HEK293 (cell line): ENCODE data around the gene MMP23B.

Experiments used
- CTCF ChIA-PET: fragments of 350-600 bp; formaldehyde crosslinking; extraction: SDS; loops from one replicate; lab custom pipeline; 2021; ENCODE audit warnings: antibody characterized with exemption; lab: Yijun Ruan, JAX
- POLR2A ChIA-PET: fragments of 300-600 bp; formaldehyde crosslinking; extraction: SDS; loops from one replicate; lab custom pipeline; 2020; ENCODE audit warnings: antibody characterized with exemption, inconsistent platforms; lab: Yijun Ruan, JAX
- H3K27ac ChIP-seq: fragments of 200-500 bp; sonication (Bioruptor generic); 2 replicates; pipeline ENCODE4 v1.5.1; 2014; ENCODE audit warnings: low read depth, low read length, control low read depth, inconsistent platforms; ENCODE audit errors: extremely low read depth
- H3K36me3 ChIP-seq, 2 experiments: fragments of 200-500 bp in 1 of 2; sonication (Bioruptor generic) in 1 of 2; 1 replicate in 1 of 2; 2 replicates in 1 of 2; pipeline ENCODE4 v1.5.1; 2014 to 2017; ENCODE audit warnings: inconsistent platforms in 2 of 2, low read length in 2 of 2; ENCODE audit not compliant: control insufficient read depth in 2 of 2, insufficient read depth in 1 of 2
- H3K4me1 ChIP-seq: fragments of 200-500 bp; sonication (Bioruptor generic); 2 replicates; pipeline ENCODE4 v1.5.1; 2014; ENCODE audit warnings: mild to moderate bottlenecking, low read length, inconsistent platforms; ENCODE audit not compliant: control insufficient read depth, insufficient read depth
- H3K4me3 ChIP-seq: 2 replicates; pipeline ENCODE4 v1.5.1; 2011; ENCODE audit warnings: low read depth, mild to moderate bottlenecking, control low read depth, low read length, moderate library complexity
- H3K9me3 ChIP-seq: fragments of 200-500 bp; sonication (Bioruptor generic); 2 replicates; pipeline ENCODE4 v1.5.1; 2014; ENCODE audit warnings: low read depth, low read length, inconsistent platforms; ENCODE audit not compliant: control insufficient read depth, insufficient read depth
- BCL11A ChIP-seq: fragments of 450-650 bp; formaldehyde crosslinking; IDR thresholded peaks from 2 replicates; pipeline ENCODE4 v1.5.1; 2016; ENCODE audit warnings: low read depth, missing biosample characterization, missing genetic modification characterization
- BCL11B ChIP-seq: fragments of 450-650 bp; formaldehyde crosslinking; IDR thresholded peaks from 2 replicates; pipeline ENCODE4 v1.5.1; 2016; ENCODE audit warnings: low read depth, missing biosample characterization, missing genetic modification characterization
- KLF7 ChIP-seq: fragments of 450-650 bp; formaldehyde crosslinking; IDR thresholded peaks from 2 replicates; pipeline ENCODE4 v1.5.1; 2016; ENCODE audit warnings: missing biosample characterization, missing genetic modification characterization, borderline replicate concordance
- OSR2 ChIP-seq: fragments of 450-650 bp; formaldehyde crosslinking; IDR thresholded peaks from 2 replicates; pipeline ENCODE4 v1.5.1; 2016; ENCODE audit warnings: missing biosample characterization, missing genetic modification characterization
- REPIN1 ChIP-seq: fragments of 450-650 bp; formaldehyde crosslinking; IDR thresholded peaks from 2 replicates; pipeline ENCODE4 v1.5.1; 2017; ENCODE audit warnings: missing biosample characterization, missing genetic modification characterization, low read depth
- TSHZ1 ChIP-seq: fragments of 450-650 bp; formaldehyde crosslinking; IDR thresholded peaks from 2 replicates; pipeline ENCODE4 v1.5.1; 2016; ENCODE audit warnings: missing biosample characterization, missing genetic modification characterization, borderline replicate concordance
- YY2 ChIP-seq: fragments of 450-650 bp; formaldehyde crosslinking; IDR thresholded peaks from 2 replicates; pipeline ENCODE4 v1.5.1; 2016; ENCODE audit warnings: missing biosample characterization, missing genetic modification characterization
- ZBTB17 ChIP-seq: fragments of 450-650 bp; formaldehyde crosslinking; IDR thresholded peaks from 2 replicates; pipeline ENCODE4 v1.5.1; 2016; ENCODE audit warnings: missing biosample characterization, missing genetic modification characterization
- ZBTB20 ChIP-seq: fragments of 450-650 bp; formaldehyde crosslinking; IDR thresholded peaks from 2 replicates; pipeline ENCODE4 v1.5.1; 2016; ENCODE audit warnings: missing biosample characterization, missing genetic modification characterization
- ZBTB7A ChIP-seq: fragments of 450-650 bp; formaldehyde crosslinking; IDR thresholded peaks from 2 replicates; pipeline ENCODE4 v1.5.1; 2016; ENCODE audit warnings: low read depth, missing biosample characterization, missing genetic modification characterization
- ZBTB8A ChIP-seq: fragments of 450-650 bp; formaldehyde crosslinking; IDR thresholded peaks from 2 replicates; pipeline ENCODE4 v1.5.1; 2016; ENCODE audit warnings: missing biosample characterization, missing genetic modification characterization
- ZNF132 ChIP-seq: fragments of 450-650 bp; formaldehyde crosslinking; IDR thresholded peaks from 2 replicates; pipeline ENCODE4 v1.5.1; 2017; ENCODE audit warnings: missing biosample characterization, missing genetic modification characterization, borderline replicate concordance
- ZNF2 ChIP-seq: fragments of 450-650 bp; formaldehyde crosslinking; IDR thresholded peaks from 2 replicates; pipeline ENCODE4 v1.5.1; 2016; ENCODE audit warnings: missing biosample characterization, missing genetic modification characterization
- ZNF266 ChIP-seq: fragments of 450-650 bp; formaldehyde crosslinking; IDR thresholded peaks from 2 replicates; pipeline ENCODE4 v1.5.1; 2016; ENCODE audit warnings: missing biosample characterization, missing genetic modification characterization, low read depth
- ZNF335 ChIP-seq: fragments of 450-650 bp; formaldehyde crosslinking; conservative IDR thresholded peaks from 2 replicates; pipeline ENCODE4 v1.5.1; 2016; ENCODE audit warnings: missing biosample characterization, missing genetic modification characterization
- ZNF501 ChIP-seq: fragments of 450-650 bp; formaldehyde crosslinking; IDR thresholded peaks from 2 replicates; pipeline ENCODE4 v1.5.1; 2016; ENCODE audit warnings: missing biosample characterization, missing genetic modification characterization
- ZNF529 ChIP-seq: fragments of 450-650 bp; formaldehyde crosslinking; IDR thresholded peaks from 2 replicates; pipeline ENCODE4 v1.5.1; 2017; ENCODE audit warnings: missing genetic modification characterization, missing biosample characterization; ENCODE audit not compliant: insufficient replicate concordance
- ZNF600 ChIP-seq: fragments of 450-650 bp; formaldehyde crosslinking; IDR thresholded peaks from 2 replicates; pipeline ENCODE4 v1.5.1; 2016; ENCODE audit warnings: missing biosample characterization, missing genetic modification characterization
- ZNF837 ChIP-seq: fragments of 450-650 bp; formaldehyde crosslinking; IDR thresholded peaks from 2 replicates; pipeline ENCODE4 v1.5.1; 2016; ENCODE audit warnings: missing biosample characterization, missing genetic modification characterization
- ZNF843 ChIP-seq: fragments of 450-650 bp; formaldehyde crosslinking; IDR thresholded peaks from 2 replicates; pipeline ENCODE4 v1.5.1; 2016; ENCODE audit warnings: missing biosample characterization, missing genetic modification characterization
- ZSCAN23 ChIP-seq: fragments of 450-650 bp; formaldehyde crosslinking; IDR thresholded peaks from 2 replicates; pipeline ENCODE4 v1.5.1; 2016; ENCODE audit warnings: missing biosample characterization, missing genetic modification characterization
- TF ChIP-seq, protein P1 (sequence below): fragments of 450-650 bp; formaldehyde crosslinking; IDR thresholded peaks from 2 replicates; pipeline ENCODE4 v1.5.1; 2016; ENCODE audit warnings: missing biosample characterization, missing genetic modification characterization
- TF ChIP-seq, protein P2 (sequence below): fragments of 450-650 bp; formaldehyde crosslinking; IDR thresholded peaks from 2 replicates; pipeline ENCODE4 v1.5.1; 2016; ENCODE audit warnings: missing biosample characterization, missing genetic modification characterization
- TF ChIP-seq, protein P3 (sequence below): fragments of 450-650 bp; formaldehyde crosslinking; IDR thresholded peaks from 2 replicates; pipeline ENCODE4 v1.5.1; 2017; ENCODE audit warnings: missing biosample characterization, mild to moderate bottlenecking, missing genetic modification characterization, moderate library complexity
- TF ChIP-seq, protein P4 (sequence below): fragments of 450-650 bp; formaldehyde crosslinking; IDR thresholded peaks from 2 replicates; pipeline ENCODE4 v1.5.1; 2016; ENCODE audit warnings: missing biosample characterization, missing genetic modification characterization
- TF ChIP-seq, protein P5 (sequence below): fragments of 450-650 bp; formaldehyde crosslinking; IDR thresholded peaks from 2 replicates; pipeline ENCODE4 v1.5.1; 2016; ENCODE audit warnings: missing biosample characterization, missing genetic modification characterization

Gene MMP23B

DNA sequence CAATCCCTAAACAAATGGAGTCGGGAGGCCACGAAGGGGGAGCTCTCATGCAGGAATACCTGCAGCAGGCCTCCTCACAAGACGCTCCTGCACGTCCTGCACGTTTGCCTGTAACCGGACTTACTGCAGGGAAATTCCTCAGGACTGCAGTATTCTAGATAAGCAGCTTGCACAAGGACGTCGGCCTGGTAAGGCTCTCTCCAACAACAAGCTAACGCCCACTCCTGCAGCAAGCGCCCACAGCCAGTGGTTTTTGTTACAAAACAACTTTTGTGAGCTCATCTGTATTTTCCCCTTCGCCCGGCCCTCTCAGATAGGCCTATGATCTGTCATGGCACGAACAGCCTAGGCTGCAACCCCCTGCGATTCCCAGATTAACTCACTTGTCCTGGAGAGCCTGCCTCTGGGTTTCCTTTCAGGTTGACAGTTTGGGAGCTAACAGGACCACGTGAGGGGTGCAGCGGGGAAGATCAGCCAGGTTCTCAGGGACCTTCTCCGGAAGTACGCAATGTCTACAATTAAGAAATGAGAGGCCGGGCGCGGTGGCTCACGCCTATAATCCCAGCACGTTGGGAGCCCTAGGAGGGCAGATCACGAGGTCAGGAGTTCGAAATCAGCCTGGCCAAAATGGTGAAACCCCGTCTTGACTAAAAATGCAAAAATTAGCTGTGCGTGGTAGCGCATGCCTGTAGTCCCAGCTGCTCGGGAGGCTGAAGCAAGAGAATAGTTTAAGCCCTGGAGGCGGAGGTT is 17.6 kb upstream of the MMP23B start (continued):
- TF ChIP-seq, protein P1, sequence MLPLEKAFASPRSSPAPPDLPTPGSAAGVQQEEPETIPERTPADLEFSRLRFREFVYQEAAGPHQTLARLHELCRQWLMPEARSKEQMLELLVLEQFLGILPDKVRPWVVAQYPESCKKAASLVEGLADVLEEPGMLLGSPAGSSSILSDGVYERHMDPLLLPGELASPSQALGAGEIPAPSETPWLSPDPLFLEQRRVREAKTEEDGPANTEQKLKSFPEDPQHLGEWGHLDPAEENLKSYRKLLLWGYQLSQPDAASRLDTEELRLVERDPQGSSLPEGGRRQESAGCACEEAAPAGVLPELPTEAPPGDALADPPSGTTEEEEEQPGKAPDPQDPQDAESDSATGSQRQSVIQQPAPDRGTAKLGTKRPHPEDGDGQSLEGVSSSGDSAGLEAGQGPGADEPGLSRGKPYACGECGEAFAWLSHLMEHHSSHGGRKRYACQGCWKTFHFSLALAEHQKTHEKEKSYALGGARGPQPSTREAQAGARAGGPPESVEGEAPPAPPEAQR (tag by site-specific recombination) = 0 out of 2 replicates have a peak, but pooled peaks have one; percentile 17
- TF ChIP-seq, protein P2, sequence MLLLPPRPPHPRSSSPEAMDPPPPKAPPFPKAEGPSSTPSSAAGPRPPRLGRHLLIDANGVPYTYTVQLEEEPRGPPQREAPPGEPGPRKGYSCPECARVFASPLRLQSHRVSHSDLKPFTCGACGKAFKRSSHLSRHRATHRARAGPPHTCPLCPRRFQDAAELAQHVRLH (tag by site-specific recombination) = peak; percentile 39; the same call in 1 of the 2 replicates
- no peak for TF ChIP-seq ZNF529 (tag by site-specific recombination)
- peak; percentile 87 for TF ChIP-seq ZBTB8A (tag by site-specific recombination)
- 0 out of 2 replicates have a peak, but pooled peaks have one; percentile 24 for TF ChIP-seq ZNF501 (tag by site-specific recombination)

DNA sequence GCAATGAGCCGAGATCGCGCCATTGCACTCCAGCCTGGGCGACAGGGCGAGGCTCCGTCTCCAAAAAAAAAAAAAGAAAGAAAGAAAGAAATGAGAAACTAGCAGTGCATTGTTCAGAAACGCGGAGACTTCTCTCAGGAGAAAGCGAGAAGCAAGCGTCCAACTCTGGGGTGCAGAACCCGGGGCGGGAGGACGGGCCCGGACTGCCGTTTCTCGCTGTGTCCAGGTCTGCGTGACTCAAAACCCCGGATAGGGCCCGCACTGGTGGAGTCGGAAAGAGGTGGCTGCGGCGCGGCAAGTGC is 17.1 kb upstream of the MMP23B start:
- Histone ChIP-seq H3K4me3 (peak overlapping the region; percentile 100), H3K9me3 (no peaks in the 10 kb centered on the region), H3K27ac (peak overlapping the region; percentile 40; the same call in 1 of the 2 replicates), H3K36me3 (peaks cover 0 to 27% of the 10 kb centered on the region in 2 experiments; a peak in 1 of 3 replicates), H3K4me1 (0 out of 2 replicates have a peak, but pooled peaks cover 3% of the 10 kb centered on the region)
- ChIA-PET POLR2A (interaction anchor here (0.7 to 3.5 kb wide), 7 partner anchors 12 to 777 kb away, joined by 3 to 17 read pairs (median 4); partner anchors contain the start of genes MORN1 and RER1), CTCF (interaction anchor here (0.6 to 0.9 kb wide), 2 partner anchors 216 to 592 kb away, joined by 3 to 4 read pairs; partner anchors contain the start of gene CCNL2)
- 0 out of 2 replicates have a peak, but pooled peaks have one; percentile 43 for TF ChIP-seq BCL11A (tag by site-specific recombination)
- TF ChIP-seq, protein P3, sequence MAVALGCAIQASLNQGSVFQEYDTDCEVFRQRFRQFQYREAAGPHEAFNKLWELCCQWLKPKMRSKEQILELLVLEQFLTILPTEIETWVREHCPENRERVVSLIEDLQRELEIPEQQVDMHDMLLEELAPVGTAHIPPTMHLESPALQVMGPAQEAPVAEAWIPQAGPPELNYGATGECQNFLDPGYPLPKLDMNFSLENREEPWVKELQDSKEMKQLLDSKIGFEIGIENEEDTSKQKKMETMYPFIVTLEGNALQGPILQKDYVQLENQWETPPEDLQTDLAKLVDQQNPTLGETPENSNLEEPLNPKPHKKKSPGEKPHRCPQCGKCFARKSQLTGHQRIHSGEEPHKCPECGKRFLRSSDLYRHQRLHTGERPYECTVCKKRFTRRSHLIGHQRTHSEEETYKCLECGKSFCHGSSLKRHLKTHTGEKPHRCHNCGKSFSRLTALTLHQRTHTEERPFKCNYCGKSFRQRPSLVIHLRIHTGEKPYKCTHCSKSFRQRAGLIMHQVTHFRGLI (tag by site-specific recombination) = no peak
- TF ChIP-seq TSHZ1 (tag by site-specific recombination) = no peak
- TF ChIP-seq BCL11B = 0 out of 2 replicates have a peak, but pooled peaks have one; percentile 28
- TF ChIP-seq ZNF600 (tag by site-specific recombination) = peak; percentile 64
- TF ChIP-seq ZNF837 = 0 out of 2 replicates have a peak, but pooled peaks have one; percentile 23
- TF ChIP-seq ZNF335 (tag by site-specific recombination) = peak; percentile 93
- TF ChIP-seq ZNF266 (tag by site-specific recombination) = 0 out of 2 replicates have a peak, but pooled peaks have one; percentile 24
- TF ChIP-seq OSR2 = no peak
- TF ChIP-seq ZNF132 (tag by site-specific recombination) = no peak
- TF ChIP-seq ZNF843 (tag by site-specific recombination) = no peak
- peak; percentile 9; the same call in 1 of the 2 replicates for TF ChIP-seq YY2 (tag by site-specific recombination)
- 0 out of 2 replicates have a peak, but pooled peaks have one; percentile 56 for TF ChIP-seq ZBTB20 (tag by site-specific recombination)
- TF ChIP-seq, protein P4, sequence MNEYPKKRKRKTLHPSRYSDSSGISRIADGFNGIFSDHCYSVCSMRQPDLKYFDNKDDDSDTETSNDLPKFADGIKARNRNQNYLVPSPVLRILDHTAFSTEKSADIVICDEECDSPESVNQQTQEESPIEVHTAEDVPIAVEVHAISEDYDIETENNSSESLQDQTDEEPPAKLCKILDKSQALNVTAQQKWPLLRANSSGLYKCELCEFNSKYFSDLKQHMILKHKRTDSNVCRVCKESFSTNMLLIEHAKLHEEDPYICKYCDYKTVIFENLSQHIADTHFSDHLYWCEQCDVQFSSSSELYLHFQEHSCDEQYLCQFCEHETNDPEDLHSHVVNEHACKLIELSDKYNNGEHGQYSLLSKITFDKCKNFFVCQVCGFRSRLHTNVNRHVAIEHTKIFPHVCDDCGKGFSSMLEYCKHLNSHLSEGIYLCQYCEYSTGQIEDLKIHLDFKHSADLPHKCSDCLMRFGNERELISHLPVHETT (tag by site-specific recombination) = peak; percentile 27
- TF ChIP-seq, protein P5, sequence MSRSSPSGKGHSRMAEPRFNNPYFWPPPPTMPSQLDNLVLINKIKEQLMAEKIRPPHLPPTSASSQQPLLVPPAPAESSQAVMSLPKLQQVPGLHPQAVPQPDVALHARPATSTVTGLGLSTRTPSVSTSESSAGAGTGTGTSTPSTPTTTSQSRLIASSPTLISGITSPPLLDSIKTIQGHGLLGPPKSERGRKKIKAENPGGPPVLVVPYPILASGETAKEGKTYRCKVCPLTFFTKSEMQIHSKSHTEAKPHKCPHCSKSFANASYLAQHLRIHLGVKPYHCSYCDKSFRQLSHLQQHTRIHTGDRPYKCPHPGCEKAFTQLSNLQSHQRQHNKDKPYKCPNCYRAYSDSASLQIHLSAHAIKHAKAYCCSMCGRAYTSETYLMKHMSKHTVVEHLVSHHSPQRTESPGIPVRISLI (tag by site-specific recombination) = peak; percentile 89
- TF ChIP-seq ZBTB7A (tag by site-specific recombination) = no peak
- peak; percentile 74; the same call in 1 of the 2 replicates for TF ChIP-seq REPIN1 (tag by site-specific recombination)
- TF ChIP-seq ZNF2 (tag by site-specific recombination) = 0 out of 2 replicates have a peak, but pooled peaks have one; percentile 77
- no peak for TF ChIP-seq ZBTB17 (tag by site-specific recombination)
- no peak for TF ChIP-seq ZSCAN23
- peak; percentile 12; the same call in 1 of the 2 replicates for TF ChIP-seq KLF7 (tag by site-specific recombination)
